H1 (cell line): ENCODE measurements around the gene S100A14. TPM values are rescaled to one million over a fixed set of nuclear protein-coding genes. Genes with fewer than 3 reads are reported as not detected.

Experiments
- CTCF ChIA-PET: fragments of 300-600 bp; sonication (Branson Sonifier 250); formaldehyde crosslinking; loops from one replicate; lab custom pipeline; 2021; ENCODE audit not compliant: partially characterized antibody; lab: Charles Lee
- POLR2A ChIA-PET: fragments of 300-600 bp; sonication (Branson Sonifier 250); formaldehyde crosslinking; loops from one replicate; lab custom pipeline; 2021; ENCODE audit warnings: inconsistent platforms; ENCODE audit not compliant: partially characterized antibody; lab: Charles Lee
- DNase-seq, 2 experiments: peaks; one replicate each; pipeline versions ENCODE4 v3.0.0 to v3.0.0-alpha.2; 2010 to 2022; ENCODE audit warnings: low spot score in 2 of 2, low read depth in 1 of 2, mixed read lengths in 1 of 2
- FAIRE-seq: peaks from 2 replicates; lab custom pipeline; 2011; peaks lifted over from hg19 to GRCh38; lab: Jason Lieb, UNC
- H2AFZ ChIP-seq: 2 replicates; pipeline ENCODE4 v1.8.1; 2012; ENCODE audit warnings: low read length, inconsistent platforms
- H2AK5ac ChIP-seq: 2 replicates; pipeline ENCODE4 v1.6.1; 2013; ENCODE audit warnings: low read depth, low read length
- H2BK120ac ChIP-seq: replicated peaks from 2 replicates; pipeline ENCODE3; 2013; ENCODE audit warnings: low read depth, low read length, inconsistent platforms
- H2BK12ac ChIP-seq: 2 replicates; pipeline ENCODE4 v1.6.1; 2013; ENCODE audit warnings: low read depth, low read length
- H2BK15ac ChIP-seq: 2 replicates; pipeline ENCODE4 v1.6.1; 2013; ENCODE audit warnings: low read length
- H2BK20ac ChIP-seq: 2 replicates; pipeline ENCODE4 v1.6.1; 2013; ENCODE audit warnings: low read length
- H2BK5ac ChIP-seq: 2 replicates; pipeline ENCODE4 v1.6.1; 2013; ENCODE audit warnings: low read depth, low read length
- H3K14ac ChIP-seq: 2 replicates; pipeline ENCODE4 v1.6.1; 2013; ENCODE audit warnings: inconsistent platforms; ENCODE audit not compliant: insufficient read length
- H3K18ac ChIP-seq: 2 replicates; pipeline ENCODE4 v1.6.1; 2013; ENCODE audit warnings: low read length; ENCODE audit errors: extremely low read depth
- H3K23ac ChIP-seq: 2 replicates; pipeline ENCODE4 v1.6.1; 2013; ENCODE audit warnings: inconsistent platforms; ENCODE audit not compliant: insufficient read length
- H3K23me2 ChIP-seq: 2 replicates; pipeline ENCODE4 v1.6.1; 2013; ENCODE audit warnings: low read depth, low read length
- H3K27ac ChIP-seq: 2 replicates; pipeline ENCODE4 v1.6.1; 2011; ENCODE audit warnings: low read depth, low read length, inconsistent platforms
- H3K27me3 ChIP-seq, 4 experiments: replicated peaks in 1 of 4; 1 replicate in 1 of 4; 2 replicates in 3 of 4; pipeline versions ENCODE4 v1.6.1 to v1.8.1; 2011 to 2013; ENCODE audit warnings: low read length in 3 of 4, mild to moderate bottlenecking in 3 of 4, inconsistent platforms in 2 of 4, mixed read lengths in 2 of 4, moderate library complexity in 1 of 4; ENCODE audit not compliant: control insufficient read depth in 3 of 4, insufficient read depth in 3 of 4; ENCODE audit errors: extremely low read depth in 1 of 4
- H3K36me3 ChIP-seq, 4 experiments: 2 replicates each; pipeline versions ENCODE4 v1.6.1 to v1.8.1; 2011 to 2013; ENCODE audit warnings: mild to moderate bottlenecking in 4 of 4, low read length in 3 of 4, moderate library complexity in 2 of 4, control low read depth in 1 of 4, inconsistent platforms in 1 of 4; ENCODE audit not compliant: insufficient read depth in 4 of 4, control insufficient read depth in 2 of 4
- H3K4ac ChIP-seq: replicated peaks from 2 replicates; pipeline ENCODE3; 2013; ENCODE audit warnings: low read length, low read depth, mixed read lengths, inconsistent platforms; ENCODE audit not compliant: insufficient read length
- H3K4me1 ChIP-seq, 4 experiments: replicated peaks in 1 of 4; 1 replicate in 1 of 4; 2 replicates in 3 of 4; pipeline versions ENCODE4 v1.6.1 to v1.8.1; 2011 to 2013; ENCODE audit warnings: low read length in 3 of 4, inconsistent platforms in 2 of 4, mixed read lengths in 1 of 4; ENCODE audit not compliant: insufficient read depth in 4 of 4, control insufficient read depth in 3 of 4
- H3K4me2 ChIP-seq, 2 experiments: 2 replicates each; pipeline versions ENCODE4 v1.6.1 to v1.8.1; 2011 to 2013; ENCODE audit warnings: low read depth in 2 of 2, low read length in 2 of 2, control low read depth in 1 of 2, inconsistent platforms in 1 of 2, mild to moderate bottlenecking in 1 of 2; ENCODE audit not compliant: insufficient read depth in 1 of 2
- H3K4me3 ChIP-seq, 4 experiments: fragments of 200-600, 300-600 bp in 1 of 4; sonication (generic), shearing (Covaris generic), sonication (Bioruptor Twin) in 1 of 4; 2 replicates each; pipeline versions ENCODE4 v1.5.1 to v1.8.1; 2011 to 2016; ENCODE audit warnings: low read length in 4 of 4, low read depth in 3 of 4, control low read depth in 2 of 4, inconsistent platforms in 2 of 4, mild to moderate bottlenecking in 2 of 4, mixed read lengths in 1 of 4, moderate library complexity in 1 of 4; ENCODE audit not compliant: insufficient read depth in 2 of 4; ENCODE audit errors: extremely low read depth in 1 of 4
- H3K56ac ChIP-seq: replicated peaks from 2 replicates; pipeline ENCODE3; 2013; ENCODE audit warnings: low read depth, mild to moderate bottlenecking, mixed read lengths, low read length, inconsistent platforms; ENCODE audit not compliant: insufficient read length
- H3K79me1 ChIP-seq: 2 replicates; pipeline ENCODE4 v1.6.1; 2013; ENCODE audit warnings: low read depth, low read length, control low read depth
- H3K79me2 ChIP-seq, 2 experiments: 2 replicates each; pipeline versions ENCODE4 v1.6.1 to v1.8.1; 2012 to 2013; ENCODE audit warnings: low read length in 2 of 2, mild to moderate bottlenecking in 2 of 2, inconsistent platforms in 1 of 2; ENCODE audit not compliant: insufficient read depth in 2 of 2, control insufficient read depth in 1 of 2
- H3K9ac ChIP-seq, 4 experiments: replicated peaks in 1 of 4; 1 replicate in 1 of 4; 2 replicates in 3 of 4; pipeline versions ENCODE4 v1.6.1 to v1.8.1; 2011 to 2013; ENCODE audit warnings: low read depth in 3 of 4, low read length in 3 of 4, control low read depth in 2 of 4, mild to moderate bottlenecking in 2 of 4, moderate library complexity in 2 of 4, inconsistent platforms in 1 of 4; ENCODE audit errors: extremely low read depth in 1 of 4
- H3K9me3 ChIP-seq, 2 experiments: 2 replicates each; pipeline versions ENCODE4 v1.6.1 to v1.8.1; 2012 to 2013; ENCODE audit warnings: mild to moderate bottlenecking in 2 of 2, moderate library complexity in 2 of 2, control low read depth in 1 of 2, inconsistent platforms in 1 of 2, low read depth in 1 of 2, low read length in 1 of 2, mixed read lengths in 1 of 2; ENCODE audit not compliant: insufficient read depth in 2 of 2
- H4K20me1 ChIP-seq, 2 experiments: replicated peaks in 1 of 2; 2 replicates each; pipeline versions ENCODE3 to v1.8.1; 2011 to 2013; ENCODE audit warnings: inconsistent platforms in 2 of 2, low read length in 2 of 2, mild to moderate bottlenecking in 1 of 2; ENCODE audit not compliant: insufficient read depth in 2 of 2, control insufficient read depth in 1 of 2
- H4K5ac ChIP-seq: 2 replicates; pipeline ENCODE4 v1.6.1; 2013; ENCODE audit warnings: low read length, low read depth, mixed read lengths, inconsistent platforms; ENCODE audit not compliant: insufficient read length
- H4K8ac ChIP-seq: 2 replicates; pipeline ENCODE4 v1.8.0; 2013; ENCODE audit warnings: mild to moderate bottlenecking, moderate library complexity, low read length, inconsistent platforms; ENCODE audit not compliant: insufficient read depth; ENCODE audit errors: extremely low read depth
- H4K91ac ChIP-seq: replicated peaks from 2 replicates; pipeline ENCODE3; 2013; ENCODE audit warnings: low read length, mixed read lengths, inconsistent platforms; ENCODE audit not compliant: insufficient read length
- BCL11A ChIP-seq, 2 experiments: IDR thresholded peaks; one replicate each; pipeline ENCODE4 v1.6.1; 2011; ENCODE audit warnings: low read depth in 2 of 2, low read length in 2 of 2, mild to moderate bottlenecking in 2 of 2
- CBX8 ChIP-seq: fragments of 300-800, 300-1000 bp; sonication (generic); IDR thresholded peaks from 2 replicates; pipeline ENCODE4 v1.7.1; 2016; ENCODE audit warnings: low read depth, low read length, borderline replicate concordance
- GABPA ChIP-seq: IDR thresholded peaks from 2 replicates; pipeline ENCODE4 v1.6.1; 2011; ENCODE audit warnings: mild to moderate bottlenecking, low read length, moderate library complexity, borderline replicate concordance; ENCODE audit not compliant: insufficient read depth
- NRF1 ChIP-seq: IDR thresholded peaks from 2 replicates; pipeline ENCODE4 v1.6.1; 2011; ENCODE audit warnings: mild to moderate bottlenecking, low read depth, low read length, improper control_type of control experiment
- POU5F1 ChIP-seq: IDR thresholded peaks from 2 replicates; pipeline ENCODE4 v1.6.1; 2011; ENCODE audit warnings: low read depth, mild to moderate bottlenecking, low read length, moderate library complexity
- RBBP5 ChIP-seq: IDR thresholded peaks from 2 replicates; pipeline ENCODE4 v1.7.1; 2012; ENCODE audit warnings: low read depth, mild to moderate bottlenecking, inconsistent platforms, low read length, moderate library complexity, borderline replicate concordance
- RFX5 ChIP-seq: IDR thresholded peaks from 2 replicates; pipeline ENCODE4 v1.6.1; 2011; ENCODE audit warnings: low read depth, low read length, improper control_type of control experiment, borderline replicate concordance
- SRF ChIP-seq: IDR thresholded peaks from 2 replicates; pipeline ENCODE4 v1.6.1; 2011; ENCODE audit warnings: mild to moderate bottlenecking, low read depth, low read length, moderate library complexity
- TBP ChIP-seq: IDR thresholded peaks from 2 replicates; pipeline ENCODE4 v1.6.1; 2011; ENCODE audit warnings: low read depth, low read length, improper control_type of control experiment
- TEAD4 ChIP-seq: IDR thresholded peaks from 2 replicates; pipeline ENCODE4 v1.6.1; 2012; ENCODE audit warnings: low read depth, low read length, inconsistent platforms, mixed read lengths
- ZNF274 ChIP-seq: IDR thresholded peaks from 2 replicates; pipeline ENCODE4 v1.7.0; 2012; ENCODE audit warnings: low read length, borderline replicate concordance; ENCODE audit errors: extremely low read depth
- WGBS, 2 experiments: shearing (Covaris generic) in 1 of 2; methylation state at CpG; one replicate each; pipeline versions ENCODE4 v1.1.6 to v1.1.7; 2013 to 2015; ENCODE audit warnings: low lambda C conversion rate in 2 of 2, mixed read lengths in 2 of 2, inconsistent platforms in 1 of 2, low coverage in 1 of 2, missing lambda C conversion rate in 1 of 2; ENCODE audit not compliant: insufficient replicate concordance in 2 of 2, insufficient coverage in 1 of 2, insufficient read length in 1 of 2; ENCODE audit errors: extremely low coverage in 1 of 2, missing lambda C conversion rate in 1 of 2; 5-methylcytosine and 5-hydroxymethylcytosine counted together
- polyA plus RNA-seq, 7 experiments: library from polyadenylated mRNA; depleted of rRNA in 3 of 7; stranded (reverse) in 5 of 7; unstranded in 2 of 7; fragments of >200 nt in 5 of 7; fragments of 200-250 nt in 2 of 7; gene quantifications; 1 replicate in 5 of 7; 2 replicates in 1 of 7; 4 replicates in 1 of 7; pipeline versions ENCODE4 v1.2.1 to v1.2.3, GENCODE V29; 2011 to 2013; ENCODE audit warnings: missing spikeins in 2 of 7, mixed read lengths in 2 of 7
- total RNA-seq: library from RNA; stranded (reverse); fragmentation: NEBNext Ultra II Directional; extraction: Animal tissue kit (Norgen Biotek cat#: 25700); gene quantifications from 2 replicates; pipeline ENCODE4 v1.2.1, GENCODE V29; 2021

S100A14 gene
- total and polyA plus RNA-seq, 2 of the 8 experiments (the other 6 are each of a cell fraction or from before 2014, with no cell fraction given), result 1.4 to 5.3 TPM

DNA sequence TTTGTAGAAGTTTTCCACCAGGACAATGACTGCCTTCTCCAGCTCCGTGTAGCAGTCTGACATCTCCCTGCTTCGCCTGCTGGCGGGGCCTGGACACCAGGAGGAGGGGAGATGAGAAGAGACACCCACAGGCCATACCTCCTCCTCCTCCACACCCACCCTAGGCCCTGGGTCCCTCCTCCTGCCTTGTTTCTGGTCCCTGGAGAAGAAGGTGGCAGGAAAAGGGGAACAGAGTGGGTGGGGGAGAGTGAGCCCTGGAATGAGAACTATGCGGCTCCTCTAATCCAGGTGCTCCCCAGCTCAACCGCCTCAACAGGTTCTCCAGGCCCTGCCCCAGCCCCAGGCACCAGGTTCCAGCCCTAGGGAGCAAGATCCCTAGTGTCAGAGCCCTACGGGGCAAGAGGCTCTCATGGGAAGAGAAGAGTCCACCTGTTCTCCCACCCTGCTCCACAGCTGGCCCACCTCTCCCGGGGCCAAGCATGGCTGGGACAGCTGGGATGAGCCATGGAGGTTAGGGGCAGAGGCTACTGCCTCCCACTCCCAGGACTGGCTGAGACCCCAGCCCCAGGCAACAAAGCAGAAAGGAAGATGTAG lies 7.9 kb downstream of the S100A14 start:
- H3K9me3 ChIP-seq, result no peaks in the 10 kb centered on the region
- FAIRE-seq, result no peak
- peaks cover 0 to 32% (median 20%) of the 10 kb centered on the region in 4 experiments; a peak in 6 of 7 replicates for H3K4me1 ChIP-seq
- H3K36me3 ChIP-seq, result no peaks in the 10 kb centered on the region
- peak overlapping the region; percentile 11; the same call in 1 of the 2 replicates for H2AK5ac ChIP-seq
- peak overlapping the region; percentile 79; the same call in 1 of the 2 replicates for H2BK5ac ChIP-seq
- ChIA-PET CTCF (interaction anchor here (1.0 to 15.9 kb wide), 7 partner anchors 8 to 373 kb away, joined by 3 to 224 read pairs (median 13); partner anchors contain the start of genes S100A13 and S100A14), POLR2A (interaction anchor here (0.9 to 15.3 kb wide), 5 partner anchors 9 to 382 kb away, joined by 3 to 261 read pairs (median 3); partner anchors contain the start of genes CHTOP, RPS27, S100A1 and S100A13)
- no peaks in the 10 kb centered on the region; a peak in 1 of 7 replicates for H3K27me3 ChIP-seq
- WGBS, 2 experiments, result 87% methylated on average over 7 of the region's 7 CpGs; no CpG with 5 or more reads in 1 of the 2 experiments
- peak overlapping the region; percentile 75 for H4K91ac ChIP-seq
- H3K9ac ChIP-seq, result no peak overlapping the region
- H2BK12ac ChIP-seq, result peak overlapping the region; percentile 92; the same call in 1 of the 2 replicates
- no peak overlapping the region for H3K27ac ChIP-seq
- peak overlapping the region in 1 of 2 experiments; percentile 22; a peak in 1 of 4 replicates for H3K4me2 ChIP-seq
- no peak overlapping the region for H2AFZ ChIP-seq
- no peaks in the 10 kb centered on the region for H4K20me1 ChIP-seq
- H3K56ac ChIP-seq, result no peak overlapping the region
- H2BK15ac ChIP-seq, result peak overlapping the region; percentile 95; the same call in 1 of the 2 replicates
- H3K79me2 ChIP-seq, result no peaks in the 10 kb centered on the region
- no peak overlapping the region for H4K5ac ChIP-seq
- no peak overlapping the region for H3K4ac ChIP-seq
- H3K23me2 ChIP-seq, result peaks cover 3% of the 10 kb centered on the region; the same call in 1 of the 2 replicates
- H3K4me3 ChIP-seq, result no peak overlapping the region
- H2BK20ac ChIP-seq, result no peak overlapping the region
- no peak overlapping the region for H4K8ac ChIP-seq
- H3K23ac ChIP-seq, result no peak overlapping the region
- no peak for DNase-seq
- no peaks in the 10 kb centered on the region for H3K79me1 ChIP-seq
- no peak for TF ChIP-seq NRF1
- TF ChIP-seq SRF, result no peak
- no peak for TF ChIP-seq RFX5
- no peak for TF ChIP-seq POU5F1
- no peak for TF ChIP-seq CBX8
- no peak for TF ChIP-seq BCL11A (IDR thresholded peaks at IDR 0.05; ENCODE audit: low read depth in 2 of 2, low read length in 2 of 2)
- 0 out of 2 replicates have a peak, but pooled peaks have one; percentile 37 for TF ChIP-seq RBBP5
- TF ChIP-seq TBP, result no peak
- TF ChIP-seq TEAD4, result 0 out of 2 replicates have a peak, but pooled peaks have one; percentile 10
- TF ChIP-seq GABPA, result no peak
- no peak for TF ChIP-seq ZNF274
- no peak overlapping the region for H2BK120ac ChIP-seq
- H3K14ac ChIP-seq, result no peak overlapping the region
- H3K18ac ChIP-seq, result peak overlapping the region; percentile 38; the same call in 1 of the 2 replicates
